Measurements from ENCODE around the gene IQCN. TPM values are rescaled to one million over a fixed set of nuclear protein-coding genes. Genes with fewer than 3 reads are reported as not detected.

The IQCN gene
- total and polyA plus RNA-seq, 10 of the 15 experiments (the other 5 are each of a cell fraction or from before 2014, with no cell fraction given): 0.01 to 0.54 (median 0.23) TPM; not detected in 3

DNA sequence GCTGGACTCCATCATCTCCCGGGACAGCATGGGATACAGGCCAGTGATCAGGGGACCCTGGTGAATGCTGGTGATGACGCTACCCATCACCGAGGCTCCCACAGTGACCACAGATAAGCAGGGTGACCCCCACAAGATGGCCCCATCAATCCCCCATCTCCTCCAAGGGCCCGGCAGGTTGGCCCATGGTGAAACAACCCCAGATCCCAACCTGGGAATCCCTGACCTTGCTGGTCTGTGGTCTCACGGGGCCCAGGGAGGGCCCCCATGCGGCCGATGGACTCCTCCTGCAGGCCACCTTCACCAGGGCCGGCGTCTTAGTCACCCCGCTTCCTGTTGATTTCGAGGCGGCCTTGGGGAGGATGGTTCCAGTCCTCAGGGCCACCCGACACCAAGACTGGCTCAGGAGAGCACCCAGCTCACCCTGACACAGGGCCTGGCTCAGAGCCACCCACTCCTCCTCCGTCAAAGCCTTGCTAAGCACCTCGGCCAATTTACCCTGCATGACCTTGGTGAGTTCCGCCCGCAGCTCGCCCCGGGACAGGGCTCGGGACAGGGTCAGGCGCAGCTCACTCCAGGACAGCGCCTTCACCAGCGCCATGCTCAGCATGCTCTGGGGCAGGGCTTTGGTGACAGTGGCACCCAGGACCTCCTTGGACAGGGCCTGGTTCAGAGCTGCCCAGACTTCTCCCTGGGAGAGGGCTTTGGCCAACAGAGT lies 10.0 kb downstream of the IQCN start (continued):
- TF ChIP-seq BHLHE40 (IDR thresholded peaks at IDR 0.05; ENCODE audit: borderline replicate concordance in 1 of 2, low read depth in 2 of 2, low read length in 1 of 2): no peak
- no peak for TF ChIP-seq GATAD2B (conservative IDR thresholded peaks at IDR 0.05; ENCODE audit: low read depth)
- TF ChIP-seq NFIC (IDR thresholded peaks at IDR 0.05; ENCODE audit: low read depth, low read length): no peak
- TF ChIP-seq, protein P1, sequence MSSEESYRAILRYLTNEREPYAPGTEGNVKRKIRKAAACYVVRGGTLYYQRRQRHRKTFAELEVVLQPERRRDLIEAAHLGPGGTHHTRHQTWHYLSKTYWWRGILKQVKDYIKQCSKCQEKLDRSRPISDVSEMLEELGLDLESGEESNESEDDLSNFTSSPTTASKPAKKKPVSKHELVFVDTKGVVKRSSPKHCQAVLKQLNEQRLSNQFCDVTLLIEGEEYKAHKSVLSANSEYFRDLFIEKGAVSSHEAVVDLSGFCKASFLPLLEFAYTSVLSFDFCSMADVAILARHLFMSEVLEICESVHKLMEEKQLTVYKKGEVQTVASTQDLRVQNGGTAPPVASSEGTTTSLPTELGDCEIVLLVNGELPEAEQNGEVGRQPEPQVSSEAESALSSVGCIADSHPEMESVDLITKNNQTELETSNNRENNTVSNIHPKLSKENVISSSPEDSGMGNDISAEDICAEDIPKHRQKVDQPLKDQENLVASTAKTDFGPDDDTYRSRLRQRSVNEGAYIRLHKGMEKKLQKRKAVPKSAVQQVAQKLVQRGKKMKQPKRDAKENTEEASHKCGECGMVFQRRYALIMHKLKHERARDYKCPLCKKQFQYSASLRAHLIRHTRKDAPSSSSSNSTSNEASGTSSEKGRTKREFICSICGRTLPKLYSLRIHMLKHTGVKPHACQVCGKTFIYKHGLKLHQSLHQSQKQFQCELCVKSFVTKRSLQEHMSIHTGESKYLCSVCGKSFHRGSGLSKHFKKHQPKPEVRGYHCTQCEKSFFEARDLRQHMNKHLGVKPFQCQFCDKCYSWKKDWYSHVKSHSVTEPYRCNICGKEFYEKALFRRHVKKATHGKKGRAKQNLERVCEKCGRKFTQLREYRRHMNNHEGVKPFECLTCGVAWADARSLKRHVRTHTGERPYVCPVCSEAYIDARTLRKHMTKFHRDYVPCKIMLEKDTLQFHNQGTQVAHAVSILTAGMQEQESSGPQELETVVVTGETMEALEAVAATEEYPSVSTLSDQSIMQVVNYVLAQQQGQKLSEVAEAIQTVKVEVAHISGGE (CRISPR knock-in tag; IDR thresholded peaks at IDR 0.05): no peak
- TF ChIP-seq KDM1A (IDR thresholded peaks at IDR 0.05; ENCODE audit: borderline replicate concordance): no peak
- TF ChIP-seq, protein P2, sequence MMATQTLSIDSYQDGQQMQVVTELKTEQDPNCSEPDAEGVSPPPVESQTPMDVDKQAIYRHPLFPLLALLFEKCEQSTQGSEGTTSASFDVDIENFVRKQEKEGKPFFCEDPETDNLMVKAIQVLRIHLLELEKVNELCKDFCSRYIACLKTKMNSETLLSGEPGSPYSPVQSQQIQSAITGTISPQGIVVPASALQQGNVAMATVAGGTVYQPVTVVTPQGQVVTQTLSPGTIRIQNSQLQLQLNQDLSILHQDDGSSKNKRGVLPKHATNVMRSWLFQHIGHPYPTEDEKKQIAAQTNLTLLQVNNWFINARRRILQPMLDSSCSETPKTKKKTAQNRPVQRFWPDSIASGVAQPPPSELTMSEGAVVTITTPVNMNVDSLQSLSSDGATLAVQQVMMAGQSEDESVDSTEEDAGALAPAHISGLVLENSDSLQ (IDR thresholded peaks at IDR 0.05): no peak
- no peak for TF ChIP-seq HCFC1 (IDR thresholded peaks at IDR 0.05; ENCODE audit: low read length)
- no peak for TF ChIP-seq STAT3 (IDR thresholded peaks at IDR 0.05; ENCODE audit: low read depth, low read length)
- TF ChIP-seq, protein P3, sequence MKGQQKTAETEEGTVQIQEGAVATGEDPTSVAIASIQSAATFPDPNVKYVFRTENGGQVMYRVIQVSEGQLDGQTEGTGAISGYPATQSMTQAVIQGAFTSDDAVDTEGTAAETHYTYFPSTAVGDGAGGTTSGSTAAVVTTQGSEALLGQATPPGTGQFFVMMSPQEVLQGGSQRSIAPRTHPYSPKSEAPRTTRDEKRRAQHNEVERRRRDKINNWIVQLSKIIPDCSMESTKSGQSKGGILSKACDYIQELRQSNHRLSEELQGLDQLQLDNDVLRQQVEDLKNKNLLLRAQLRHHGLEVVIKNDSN (IDR thresholded peaks at IDR 0.05; ENCODE audit: borderline replicate concordance, extremely low read length, insufficient read depth, low read depth, low read length): no peak
- TF ChIP-seq TBL1XR1 (IDR thresholded peaks at IDR 0.05; ENCODE audit: low read depth, low read length): no peak
- TF ChIP-seq ATF7 (IDR thresholded peaks at IDR 0.05; ENCODE audit: low read depth): no peak
